ENCODE results near the gene DPP4. TPM values are rescaled to one million over a fixed set of nuclear protein-coding genes. Genes with fewer than 3 reads are reported as not detected.
"Not testable (repeated sequence)": the region's sequence is repeated elsewhere in the genome, so short reads cannot be mapped to it uniquely, and the experiment has no call there.

Gene DPP4
- total RNA-seq, 1 donor from 2014 or later, result 3.4 TPM

DNA sequence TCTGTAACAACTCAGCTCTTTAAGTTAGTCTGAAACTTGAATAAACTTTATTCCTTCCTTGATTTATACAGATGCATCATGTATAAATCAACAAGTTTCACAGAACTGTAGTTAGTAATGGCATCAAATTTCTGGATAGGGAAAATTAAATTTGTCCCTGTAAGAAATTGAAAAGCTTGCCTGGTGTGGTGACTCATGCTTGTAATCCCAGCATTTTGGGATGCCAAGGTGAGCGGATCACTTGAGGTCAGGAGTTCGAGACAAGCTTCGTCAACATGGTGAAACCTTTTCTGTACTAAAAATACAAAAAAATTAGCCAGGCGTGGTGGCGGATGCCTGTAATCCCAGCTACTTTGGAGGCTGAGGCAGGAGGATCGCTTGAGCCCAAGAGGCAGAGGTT is 96.1 kb downstream of the DPP4 start:
- DNase-seq (ENCODE audit: low spot score); intact Hi-C loops (cut with DNase I): not testable (repeated sequence)

DNA sequence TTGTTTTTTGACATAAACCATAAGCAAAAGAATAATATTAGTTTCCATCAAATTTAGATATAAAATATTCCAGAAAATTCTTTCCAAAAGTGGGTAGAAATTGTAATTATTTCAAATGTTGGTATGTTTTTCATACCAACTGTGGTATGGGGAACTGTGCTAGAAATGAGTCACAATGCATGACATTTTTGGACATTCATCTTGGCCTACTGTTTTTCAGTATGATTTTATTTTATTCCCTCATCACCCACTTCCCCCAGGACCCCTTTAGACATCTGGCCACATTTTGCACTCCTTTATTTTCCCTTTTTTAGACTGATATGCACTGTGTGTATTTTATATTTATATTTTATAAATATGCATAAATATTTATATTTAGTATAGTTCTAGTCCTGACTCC is 97.1 kb downstream of the DPP4 start:
- intact Hi-C loops (cut with DNase I), result no loop called here
- no peak for DNase-seq (ENCODE audit: low spot score)

DNA sequence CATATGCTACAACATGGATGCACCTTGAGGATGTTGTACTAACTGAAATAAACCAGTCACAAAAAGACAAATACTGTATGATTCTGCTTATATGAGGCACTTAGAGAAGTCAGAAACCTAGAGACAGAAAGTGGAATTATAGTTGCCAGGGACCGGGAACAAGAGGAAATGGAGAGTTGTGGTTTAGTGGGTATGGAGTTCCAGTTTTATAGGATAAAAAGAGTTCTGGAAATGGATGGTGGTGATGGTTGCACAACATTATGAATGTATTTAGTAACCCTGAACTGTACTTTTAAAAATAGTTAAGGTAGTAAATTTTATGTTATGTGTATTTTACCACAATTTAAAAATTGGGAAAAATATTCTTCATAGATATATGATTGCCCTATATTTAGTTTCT is 97.7 kb downstream of the DPP4 start:
- intact Hi-C loops (cut with DNase I), result no loop called here
- no peak for DNase-seq (ENCODE audit: low spot score)

DNA sequence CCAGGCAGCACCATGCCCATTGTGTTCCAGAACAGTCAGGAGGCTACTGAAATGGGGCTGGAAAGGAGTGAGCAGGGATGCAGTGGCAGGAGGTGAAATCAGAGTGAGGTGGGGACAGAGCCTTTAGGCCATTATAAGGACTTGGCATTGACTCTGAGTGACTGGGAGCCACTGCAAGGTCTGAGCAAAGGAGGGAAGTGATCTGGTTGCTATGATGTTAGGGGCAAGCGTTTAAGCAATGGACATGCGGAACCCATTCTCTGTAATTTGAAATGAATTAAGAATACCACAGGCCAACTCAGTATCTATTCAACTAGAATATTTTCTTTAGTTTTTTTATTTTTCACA is 98.2 kb downstream of the DPP4 start:
- no peak for DNase-seq (ENCODE audit: low spot score)
- intact Hi-C loops (cut with DNase I), result no loop called here

DNA sequence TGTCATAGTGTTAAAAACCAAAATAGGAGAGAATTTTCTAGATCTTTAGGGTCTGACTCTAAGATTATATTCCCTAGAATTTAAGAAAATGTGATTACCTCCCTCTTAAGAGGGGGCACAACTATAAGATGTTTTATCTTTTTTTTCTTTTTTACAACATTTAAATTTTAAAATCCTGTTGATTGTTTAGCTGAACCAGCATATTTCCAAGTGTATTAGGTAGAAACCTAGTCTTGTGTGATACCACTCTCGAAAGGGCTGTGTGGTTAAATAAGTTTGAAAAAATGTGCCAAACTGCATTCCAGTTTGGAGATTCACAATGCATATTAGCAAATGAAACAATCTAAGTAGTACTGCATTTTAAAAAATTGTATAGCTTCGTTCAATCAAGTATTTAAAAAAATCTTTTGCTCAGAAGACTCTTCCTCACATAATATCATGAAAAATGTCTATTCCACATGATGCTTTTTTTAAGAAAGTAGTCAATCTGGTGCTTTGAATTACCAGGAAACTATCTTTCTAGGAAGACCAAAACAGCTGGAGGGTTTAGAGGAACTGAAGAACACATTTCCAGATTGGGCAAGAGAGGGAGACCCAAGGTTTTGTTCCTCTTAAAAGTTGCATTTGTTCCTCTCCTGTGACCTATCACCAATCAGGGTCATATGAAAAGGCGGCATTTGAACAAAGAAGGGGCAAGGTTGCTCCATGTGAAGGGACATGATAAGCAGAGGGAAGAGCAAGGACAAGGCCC is 98.8 kb downstream of the DPP4 start:
- intact Hi-C loops (cut with DNase I), result no loop called here
- no peak for DNase-seq (ENCODE audit: low spot score)

DNA sequence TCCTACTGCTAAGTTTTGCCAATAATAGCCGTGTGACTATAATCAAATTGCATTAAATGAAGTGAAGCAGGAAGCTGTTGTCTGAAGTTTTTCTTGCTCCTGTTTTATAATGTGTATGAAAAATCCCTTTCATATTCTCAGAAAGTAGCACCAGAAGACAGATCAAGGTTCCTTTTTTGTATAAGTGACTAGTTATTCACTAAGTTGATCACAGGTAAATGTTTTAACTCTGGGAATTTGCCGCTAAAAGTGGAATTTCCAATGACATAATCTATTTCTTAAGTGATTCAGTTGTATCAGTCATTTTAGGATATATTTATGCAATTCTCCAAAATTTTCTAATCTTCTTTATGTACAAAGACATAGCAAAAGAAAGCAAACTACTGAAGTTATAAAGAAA is 99.6 kb downstream of the DPP4 start:
- no peak for DNase-seq (ENCODE audit: low spot score)
- intact Hi-C loops (cut with DNase I), result no loop called here

DNA sequence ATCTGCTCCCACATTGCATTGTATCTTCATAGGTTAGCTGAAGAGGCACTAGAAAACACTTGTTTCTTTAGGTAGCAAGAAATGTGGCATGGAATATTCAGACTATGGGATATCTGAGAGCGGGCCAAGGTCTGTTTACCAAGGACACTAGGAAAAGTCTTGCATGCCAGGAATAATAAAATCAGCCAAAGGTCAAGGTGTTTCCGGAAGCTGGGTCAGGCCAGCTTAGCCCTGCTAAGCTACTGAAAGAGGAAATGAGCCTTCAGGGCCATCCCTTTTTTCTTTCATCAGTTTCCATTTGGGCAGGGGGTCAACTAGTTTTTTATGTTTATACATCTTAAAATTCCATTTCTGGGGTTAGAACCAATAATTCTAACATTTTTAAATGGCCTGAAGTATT is 101.1 kb downstream of the DPP4 start:
- DNase-seq (ENCODE audit: low spot score), result no peak
- intact Hi-C loops (cut with DNase I), result no loop called here

DNA sequence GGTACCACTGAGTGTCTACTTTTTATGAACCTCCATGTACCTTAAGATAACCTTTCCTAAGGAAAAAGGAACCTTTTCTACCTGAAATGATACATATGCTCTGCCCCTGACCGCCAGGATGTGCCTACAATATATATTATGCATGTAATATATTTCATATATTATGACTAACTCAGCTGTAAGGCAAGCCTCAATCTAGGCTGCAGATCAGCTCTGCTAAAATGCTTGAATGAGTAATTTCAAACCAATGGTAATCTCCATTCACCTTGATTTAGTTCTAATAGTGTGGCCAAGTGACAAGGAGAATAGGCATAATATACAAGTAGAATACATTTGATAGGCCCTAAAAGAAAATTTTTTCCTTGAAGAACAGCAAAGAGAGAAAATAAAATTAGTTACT is 101.8 kb downstream of the DPP4 start:
- intact Hi-C loops (cut with DNase I), result no loop called here
- no peak for DNase-seq (ENCODE audit: low spot score)

DNA sequence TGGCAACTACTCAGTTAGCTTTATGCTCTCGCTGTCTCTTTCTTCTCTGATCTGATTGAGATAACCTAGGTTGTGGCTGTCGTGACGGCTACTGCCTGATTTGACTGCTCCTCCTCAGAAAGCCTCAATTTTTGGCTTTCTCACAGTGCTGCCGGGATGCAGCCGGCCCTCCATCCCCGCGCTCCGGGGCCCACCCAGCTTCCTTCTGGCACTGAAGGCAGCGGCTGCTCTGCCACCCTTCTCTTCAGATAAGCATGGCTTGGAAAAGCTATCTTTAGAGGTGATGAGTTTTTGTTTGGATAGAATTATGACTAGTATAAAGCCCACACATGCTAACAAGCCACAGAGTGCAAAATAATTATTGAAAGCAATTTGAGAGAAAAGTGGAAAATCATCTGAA is 102.5 kb downstream of the DPP4 start:
- no peak for DNase-seq (ENCODE audit: low spot score)
- intact Hi-C loops (cut with DNase I), result no loop called here

DNA sequence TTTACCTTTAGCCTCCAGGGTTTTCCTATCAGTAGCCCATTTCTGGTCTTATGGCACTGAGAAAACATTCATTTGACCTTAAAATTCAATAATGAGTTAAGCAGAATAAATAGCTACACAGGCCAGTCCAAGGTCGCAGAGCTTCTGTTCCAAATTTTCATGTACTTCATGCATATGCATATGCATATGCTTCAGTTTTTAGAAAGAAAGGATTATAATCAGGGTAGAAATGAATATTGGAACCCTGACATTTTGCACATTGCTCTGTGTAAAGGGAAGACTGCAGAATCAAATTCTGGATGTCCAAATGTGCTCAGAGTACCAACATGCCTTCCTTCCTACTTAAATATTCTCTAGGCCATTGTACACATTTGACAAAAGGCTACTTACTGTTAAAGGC is 104.9 kb downstream of the DPP4 start:
- intact Hi-C loops (cut with DNase I), result no loop called here
- DNase-seq (ENCODE audit: low spot score), result no peak

DNA sequence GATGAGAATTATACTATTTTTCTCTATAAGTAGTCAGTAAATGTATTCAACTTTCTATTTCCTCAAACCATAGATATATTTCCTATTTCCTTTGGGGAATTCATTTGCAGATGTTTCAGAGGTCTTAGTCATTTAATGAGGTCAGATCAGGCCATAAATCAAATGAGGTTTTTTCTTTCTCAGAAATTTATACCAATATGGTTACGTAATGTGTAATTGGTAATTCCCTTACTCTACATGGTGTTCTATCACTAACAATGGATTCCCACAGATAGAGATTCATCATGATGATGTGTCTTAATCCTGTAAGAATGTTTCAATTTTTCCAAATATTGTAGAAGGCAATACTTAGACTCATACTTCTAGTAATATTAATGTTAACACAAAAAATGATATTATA is 108.0 kb downstream of the DPP4 start:
- intact Hi-C loops (cut with DNase I), result no loop called here
- DNase-seq (ENCODE audit: low spot score), result no peak

DNA sequence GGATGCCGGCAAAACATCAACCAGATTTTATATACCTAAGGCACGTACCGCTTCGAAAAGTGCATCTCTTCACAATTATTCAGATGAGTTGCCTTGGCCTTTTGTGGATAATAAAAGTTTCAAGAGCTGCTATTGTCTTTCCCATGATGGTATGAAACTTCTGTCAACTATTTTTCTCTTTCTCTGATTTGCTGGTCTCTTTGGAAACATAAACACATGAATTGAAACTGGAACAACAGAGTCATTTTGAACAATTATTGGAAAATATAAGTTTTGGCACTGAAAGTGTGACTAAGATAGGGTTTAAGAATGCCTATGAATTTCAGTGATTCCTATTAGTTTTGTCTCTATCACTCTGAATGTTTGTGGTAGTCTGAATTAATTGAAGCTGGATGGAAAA is 109.9 kb downstream of the DPP4 start:
- DNase-seq (ENCODE audit: low spot score), result no peak
- intact Hi-C loops (cut with DNase I), result no loop called here

DNA sequence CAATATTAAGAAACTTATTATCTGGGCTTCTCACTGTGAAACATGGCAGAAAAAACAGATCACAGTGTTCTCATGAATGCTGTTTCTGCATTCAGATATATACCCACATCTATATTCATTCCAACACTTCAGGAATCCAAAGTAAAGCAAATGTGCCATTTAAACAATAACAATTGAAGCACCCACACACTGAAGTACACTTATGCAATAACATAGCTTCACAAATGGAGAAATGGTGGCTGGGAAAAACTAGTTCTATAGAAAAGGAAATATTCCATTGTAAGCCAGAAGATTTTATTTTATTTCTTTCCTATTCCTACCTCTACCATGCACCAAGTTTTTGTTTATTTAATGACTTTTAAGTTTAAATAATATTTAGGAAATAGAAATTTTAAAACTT is 111.9 kb downstream of the DPP4 start:
- DNase-seq (ENCODE audit: low spot score), result no peak

DNA sequence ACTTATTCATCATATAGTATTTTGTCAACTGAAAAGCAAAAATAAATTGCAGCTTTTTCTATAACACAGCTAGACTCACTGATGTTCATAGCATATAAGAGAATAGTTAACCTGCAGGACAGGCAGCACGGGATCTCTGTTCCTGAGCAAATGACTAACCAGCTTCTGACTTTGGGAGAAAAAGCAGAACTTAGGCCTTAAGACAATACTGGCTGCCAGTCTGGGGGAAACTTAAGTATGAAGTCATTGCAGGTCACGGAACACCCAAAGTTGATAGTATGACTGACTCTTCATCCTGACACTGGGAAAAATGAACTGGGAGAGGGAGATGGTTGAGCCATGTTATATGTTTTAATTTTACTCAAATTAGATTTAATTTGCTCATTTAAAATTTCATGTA is 113.0 kb downstream of the DPP4 start:
- DNase-seq (ENCODE audit: low spot score), result no peak
- intact Hi-C loops (cut with DNase I), result no loop called here

More for the DNA sequence above, 111.9 kb downstream of the DPP4 start:
- intact Hi-C loops (cut with DNase I), result no loop called here

DNA sequence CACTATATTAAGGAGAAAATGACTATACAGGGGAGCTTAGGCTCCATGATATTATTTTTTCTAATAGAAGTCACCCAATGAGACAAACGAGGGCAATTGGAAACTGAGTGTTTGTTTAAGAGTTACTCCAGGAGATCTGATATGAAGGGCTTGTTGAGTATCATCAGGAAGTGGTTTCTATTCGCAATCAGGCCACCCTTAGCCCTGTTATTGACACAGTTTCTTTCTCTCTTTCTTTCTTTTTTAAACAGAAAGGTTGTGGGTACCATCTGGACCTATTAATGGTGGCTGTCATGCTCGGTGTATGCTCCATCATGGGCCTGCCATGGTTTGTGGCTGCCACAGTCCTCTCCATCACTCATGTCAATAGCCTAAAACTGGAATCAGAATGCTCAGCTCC is 117.3 kb downstream of the DPP4 start:
- intact Hi-C loops (cut with DNase I), result no loop called here

DNA sequence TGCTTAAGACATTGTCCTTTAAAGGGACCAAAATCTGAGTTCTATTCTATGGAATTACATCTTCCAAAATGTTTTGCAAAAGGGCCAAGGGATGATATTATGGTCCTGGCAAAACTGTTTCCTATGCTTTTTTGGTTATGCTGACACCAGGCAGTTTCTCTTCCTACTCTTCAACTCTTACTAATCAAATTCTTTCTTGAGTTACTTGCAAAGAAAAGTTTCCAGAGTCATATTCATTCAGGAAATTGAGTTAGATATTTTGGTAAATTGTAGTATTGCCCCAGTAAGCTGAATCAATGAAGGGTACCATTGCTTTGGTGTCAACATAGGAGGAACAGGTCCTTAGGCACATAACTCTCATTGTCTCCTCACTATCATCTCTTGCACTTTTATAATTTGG is 118.8 kb downstream of the DPP4 start:
- intact Hi-C loops (cut with DNase I), result no loop called here
- DNase-seq (ENCODE audit: low spot score), result no peak

More for the DNA sequence above, 117.3 kb downstream of the DPP4 start:
- DNase-seq (ENCODE audit: low spot score), result no peak

DNA sequence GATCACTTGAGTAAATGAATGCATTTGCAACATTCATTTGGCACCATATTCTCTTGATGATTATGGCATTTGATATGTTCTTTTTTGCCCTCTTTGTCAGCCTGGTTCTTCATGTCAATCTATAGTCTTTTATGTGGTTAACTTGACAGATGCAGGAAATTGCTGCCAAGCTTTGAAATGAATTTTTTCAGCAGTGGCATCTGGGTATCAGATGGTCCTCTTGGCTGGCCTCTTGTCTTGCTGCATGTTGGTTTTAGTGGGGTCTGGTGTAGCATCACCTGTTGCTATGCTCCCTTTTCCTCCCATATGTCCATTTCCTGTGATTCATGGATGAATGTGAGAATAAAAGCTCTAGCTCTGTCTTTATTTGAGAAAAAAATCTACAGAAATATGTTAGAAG is 119.9 kb downstream of the DPP4 start:
- DNase-seq (ENCODE audit: low spot score), result no peak
- intact Hi-C loops (cut with DNase I), result no loop called here

DNA sequence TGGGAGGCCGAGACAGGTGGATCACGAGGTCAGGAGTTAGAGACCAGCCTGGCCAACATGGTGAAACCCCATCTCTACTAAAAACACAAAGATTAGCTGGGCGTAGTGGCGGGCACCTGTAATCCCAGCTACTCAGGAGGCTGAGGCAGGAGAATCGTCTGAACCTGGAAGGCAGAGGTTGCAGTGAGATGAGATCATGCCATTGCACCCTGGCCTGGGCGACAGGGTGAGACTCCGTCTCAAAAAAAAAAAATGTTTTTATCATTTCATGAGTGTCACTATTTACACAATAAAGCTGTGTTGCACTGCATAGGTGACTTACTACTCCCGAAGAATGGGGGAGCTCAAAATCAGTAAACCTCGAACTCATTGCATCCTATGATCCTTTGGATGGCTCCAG is 120.6 kb downstream of the DPP4 start:
- intact Hi-C loops (cut with DNase I); DNase-seq (ENCODE audit: low spot score): not testable (repeated sequence)

DNA sequence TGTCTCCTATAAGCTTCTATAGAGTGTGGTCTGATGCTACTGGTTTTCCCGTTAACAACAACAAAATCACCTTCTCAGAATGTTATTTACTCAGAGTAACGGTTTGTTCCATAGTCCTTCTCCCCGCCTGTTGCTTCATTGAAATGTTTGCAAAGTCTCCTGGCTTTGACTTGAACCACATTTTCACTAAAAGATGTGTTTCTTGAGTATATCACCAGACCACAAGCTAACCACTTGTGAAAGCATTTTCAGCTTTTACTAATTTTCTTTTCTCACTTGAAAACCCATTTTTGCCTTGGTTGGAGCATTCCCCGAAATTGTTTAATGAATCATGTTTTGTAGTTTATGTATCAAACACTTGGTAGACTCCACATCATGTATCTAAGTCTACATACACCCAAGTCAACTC is 121.2 kb downstream of the DPP4 start:
- no peak for DNase-seq (ENCODE audit: low spot score)
- intact Hi-C loops (cut with DNase I), result no loop called here

DNA sequence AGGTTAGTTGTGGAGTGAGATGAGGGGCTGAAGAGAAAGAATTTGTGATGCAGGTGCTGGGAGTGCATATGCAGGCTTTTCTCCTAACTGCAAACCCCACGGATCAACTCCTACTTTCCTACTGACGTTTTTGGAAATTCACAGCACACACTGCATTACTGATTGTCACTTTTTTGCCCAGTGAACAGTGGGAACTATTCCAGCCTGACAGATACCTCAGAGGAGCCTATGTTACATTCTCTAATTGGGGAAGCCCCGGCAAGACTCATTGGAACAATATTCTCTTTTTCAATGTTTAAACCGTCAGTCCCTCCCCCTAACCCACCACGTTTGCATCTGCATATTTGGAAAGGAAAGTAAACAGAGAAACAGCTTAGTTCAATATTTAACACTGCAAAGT is 126.2 kb downstream of the DPP4 start:
- intact Hi-C loops (cut with DNase I), result loop anchor here (5.0 kb wide), 1 partner anchor 361 kb away; no protein-coding TSS in a partner anchor
- no peak for DNase-seq (ENCODE audit: low spot score)

DNA sequence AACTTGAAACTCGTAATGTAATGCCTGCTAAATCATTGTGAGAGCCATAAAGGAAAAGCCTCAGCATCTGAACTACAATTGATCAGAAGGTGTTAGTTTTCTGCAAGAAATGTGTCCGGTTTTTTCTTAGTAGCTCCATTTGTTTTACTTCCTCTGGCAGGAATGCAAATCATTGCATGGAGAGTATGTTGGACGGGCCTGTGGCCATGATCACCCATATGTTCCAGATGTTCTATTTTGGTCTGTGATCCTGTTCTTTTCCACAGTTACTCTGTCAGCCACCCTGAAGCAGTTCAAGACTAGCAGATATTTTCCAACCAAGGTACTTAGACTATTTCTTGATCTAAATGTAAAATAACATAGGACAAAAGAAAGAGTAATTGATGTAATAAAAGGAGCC is 126.6 kb downstream of the DPP4 start:
- no peak for DNase-seq (ENCODE audit: low spot score)
- intact Hi-C loops (cut with DNase I), result loop anchor here (5.0 kb wide), 1 partner anchor 360 kb away; no protein-coding TSS in a partner anchor

Data from cardiac septum (tissue), 1 donor.